GM12873 (cell line): ENCODE data around the gene SLC13A3.

Experiments used
- TF ChIP-seq, protein P1 (sequence below): IDR thresholded peaks from 2 replicates; pipeline ENCODE4 v1.5.1; 2012; ENCODE audit warnings: low read depth, mild to moderate bottlenecking, moderate library complexity, low read length, control low read depth; ENCODE audit not compliant: insufficient read depth; ENCODE audit errors: missing control alignments

SLC13A3 gene

GRCh38 chr20:46545827-46546138 is 105.5 kb downstream of the SLC13A3 start:
- TF ChIP-seq, protein P1, sequence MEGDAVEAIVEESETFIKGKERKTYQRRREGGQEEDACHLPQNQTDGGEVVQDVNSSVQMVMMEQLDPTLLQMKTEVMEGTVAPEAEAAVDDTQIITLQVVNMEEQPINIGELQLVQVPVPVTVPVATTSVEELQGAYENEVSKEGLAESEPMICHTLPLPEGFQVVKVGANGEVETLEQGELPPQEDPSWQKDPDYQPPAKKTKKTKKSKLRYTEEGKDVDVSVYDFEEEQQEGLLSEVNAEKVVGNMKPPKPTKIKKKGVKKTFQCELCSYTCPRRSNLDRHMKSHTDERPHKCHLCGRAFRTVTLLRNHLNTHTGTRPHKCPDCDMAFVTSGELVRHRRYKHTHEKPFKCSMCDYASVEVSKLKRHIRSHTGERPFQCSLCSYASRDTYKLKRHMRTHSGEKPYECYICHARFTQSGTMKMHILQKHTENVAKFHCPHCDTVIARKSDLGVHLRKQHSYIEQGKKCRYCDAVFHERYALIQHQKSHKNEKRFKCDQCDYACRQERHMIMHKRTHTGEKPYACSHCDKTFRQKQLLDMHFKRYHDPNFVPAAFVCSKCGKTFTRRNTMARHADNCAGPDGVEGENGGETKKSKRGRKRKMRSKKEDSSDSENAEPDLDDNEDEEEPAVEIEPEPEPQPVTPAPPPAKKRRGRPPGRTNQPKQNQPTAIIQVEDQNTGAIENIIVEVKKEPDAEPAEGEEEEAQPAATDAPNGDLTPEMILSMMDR = no peak

GRCh38 chr20:46545077-46545826 is 106.0 kb downstream of the SLC13A3 start:
- TF ChIP-seq, protein P1 = peak; percentile 5

DNA sequence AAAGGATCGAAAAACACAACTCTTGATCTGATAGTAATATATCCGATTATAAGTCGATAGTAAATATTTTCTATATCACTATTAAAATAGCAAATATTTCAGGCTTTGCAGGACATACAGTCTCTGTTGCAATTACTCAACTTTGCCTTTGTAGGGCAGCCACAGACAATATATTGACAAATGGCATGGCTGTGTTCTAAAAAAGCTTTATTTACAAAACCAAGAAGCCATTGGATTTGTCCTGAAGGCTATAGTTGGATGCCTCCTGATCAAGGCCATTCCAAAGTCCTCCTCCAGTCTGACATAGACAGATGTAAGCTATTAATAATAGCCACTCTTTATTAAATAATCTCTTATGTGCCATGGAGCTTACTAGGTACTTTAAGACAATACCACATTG is 106.7 kb downstream of the SLC13A3 start:
- TF ChIP-seq, protein P1 = peak; percentile 36

DNA sequence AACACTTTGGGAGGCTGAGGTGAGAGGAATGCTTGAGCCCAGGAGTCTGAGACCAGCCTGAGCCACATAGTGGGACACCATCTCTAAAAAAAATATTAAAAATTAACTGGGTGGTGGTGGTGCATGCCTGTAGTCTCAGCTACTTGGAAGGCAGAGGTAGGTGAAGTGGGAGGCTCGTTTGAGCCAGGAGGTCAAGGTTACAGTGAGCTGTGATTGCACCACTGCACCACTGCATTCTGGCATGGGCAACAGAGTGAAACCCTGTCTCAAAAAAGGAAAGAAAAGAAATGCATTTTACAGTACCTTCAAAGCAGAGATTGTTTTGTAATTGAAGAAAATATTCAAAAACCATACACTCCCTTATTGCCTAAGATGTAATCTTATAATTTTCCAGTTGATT is 107.3 kb downstream of the SLC13A3 start:
- TF ChIP-seq, protein P1 = no peak

DNA sequence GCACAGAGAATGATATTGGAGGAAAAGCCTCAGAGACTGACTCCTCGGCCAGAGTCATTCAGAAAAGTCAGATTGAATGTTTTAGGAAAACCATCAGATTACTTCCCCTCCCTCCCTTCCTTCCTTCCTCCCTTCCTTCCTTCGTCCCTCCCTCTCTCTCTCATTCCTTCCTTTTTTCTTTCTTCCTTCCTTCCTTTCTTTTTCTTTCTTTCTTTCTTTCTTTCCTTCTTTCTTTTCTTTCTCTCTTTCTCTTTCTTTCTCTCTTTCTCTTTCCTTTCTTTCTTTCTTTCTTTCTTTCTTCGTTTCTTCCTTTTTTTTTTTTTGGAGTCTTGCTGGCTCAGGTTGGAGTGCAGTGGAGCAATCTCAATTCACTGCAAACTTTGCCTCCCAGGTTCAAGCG is 108.2 kb downstream of the SLC13A3 start:
- TF ChIP-seq, protein P1 = no peak

DNA sequence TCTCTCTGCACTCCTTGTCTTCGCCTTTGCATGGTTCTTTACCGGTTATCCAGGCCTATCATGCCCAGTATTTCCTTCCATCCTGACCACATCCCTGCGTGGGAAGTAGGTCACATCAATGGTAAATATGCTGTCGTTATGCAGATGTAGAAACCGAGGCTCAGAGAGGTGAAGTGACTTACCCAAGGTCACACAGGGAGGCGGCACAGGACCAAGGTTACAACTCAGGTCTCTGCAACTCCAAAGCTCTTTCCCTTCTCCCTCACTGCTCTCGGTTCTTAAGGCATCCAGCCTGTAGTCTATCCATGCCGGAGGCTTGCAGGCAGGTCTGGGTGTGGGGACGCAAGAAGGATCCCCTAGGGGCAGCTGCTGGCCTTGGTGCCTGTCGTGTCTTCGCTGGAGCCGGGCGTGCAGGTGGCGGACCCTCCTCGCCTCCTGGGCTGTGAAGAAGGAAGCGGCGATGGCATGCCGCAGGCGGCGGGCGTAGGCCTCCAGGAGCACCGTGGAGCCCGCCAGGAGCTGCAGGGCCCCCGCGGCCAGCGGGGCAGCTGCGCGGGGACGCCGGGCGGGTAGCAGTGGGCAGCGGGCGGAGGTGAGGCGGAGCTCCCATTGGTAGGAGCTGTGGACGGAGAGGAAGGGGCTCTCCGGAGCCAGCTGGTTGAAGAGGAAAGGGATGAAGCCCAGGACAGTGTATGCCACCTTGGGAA is 109.9 kb downstream of the SLC13A3 start:
- TF ChIP-seq, protein P1 = no peak

DNA sequence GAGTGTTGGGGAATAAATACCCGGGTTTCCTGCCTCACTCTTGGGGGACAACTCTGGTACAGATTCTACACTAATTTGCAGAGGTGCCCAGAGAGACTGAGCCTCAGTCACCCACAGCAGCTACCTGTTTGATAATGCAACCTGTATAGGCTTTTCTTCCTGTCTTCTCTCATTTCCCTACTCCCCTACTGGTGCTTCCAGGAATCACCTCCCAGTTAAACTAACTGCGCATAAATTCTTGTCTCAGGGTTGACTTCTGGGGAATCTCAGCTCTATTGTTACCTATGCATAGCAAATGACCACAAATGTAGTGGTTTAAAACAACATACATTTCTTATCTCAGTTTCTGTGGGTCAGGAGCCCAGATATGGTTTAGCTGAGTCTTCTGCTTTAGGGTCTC is 112.1 kb downstream of the SLC13A3 start:
- TF ChIP-seq, protein P1 = peak; percentile 28
